GM18861 (cell line): ENCODE data around the gene PLA2G2C.

ENCODE experiments used
- ATAC-seq: cut with Tn5 transposase; IDR thresholded peaks from one replicate; pipeline ENCODE4 v1.9.1; 2021; ENCODE audit not compliant: unreplicated experiment

Gene PLA2G2C

DNA sequence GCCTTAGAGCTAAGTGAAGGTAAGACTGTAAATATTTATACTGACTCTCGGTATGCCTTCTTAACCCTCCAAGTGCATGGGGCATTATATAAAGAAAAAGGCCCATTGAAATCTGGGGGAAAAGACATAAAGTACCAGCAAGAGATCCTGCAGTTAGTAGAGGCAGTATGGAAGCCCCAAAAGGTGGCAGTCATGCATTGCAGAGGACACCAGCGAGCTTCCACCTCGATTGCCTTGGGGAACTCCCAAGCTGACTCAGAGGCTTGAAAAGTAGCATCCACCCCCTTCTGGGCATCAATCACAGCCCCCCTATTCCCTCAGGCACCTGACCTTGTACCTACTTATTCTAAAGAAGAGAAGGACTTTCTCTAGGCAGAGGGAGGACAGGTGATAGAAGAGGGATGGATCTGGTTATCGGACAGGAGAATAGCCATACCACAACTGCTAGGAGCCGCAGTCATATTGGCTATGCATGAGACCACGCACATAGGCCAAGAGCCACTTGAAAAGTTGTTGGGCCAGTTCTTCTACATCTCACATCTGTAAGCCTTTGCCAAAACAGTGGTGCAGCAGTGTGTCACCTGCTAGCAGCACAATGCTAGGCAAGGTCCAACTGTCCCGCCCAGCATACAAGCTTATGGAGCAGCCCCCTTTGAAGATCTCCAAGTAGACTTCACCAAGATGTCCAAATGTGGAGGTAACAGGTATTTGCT is 27.8 kb downstream of the PLA2G2C start:
- no peak for ATAC-seq

GRCh38 chr1:20154301-20154831 is 32.0 kb downstream of the PLA2G2C start:
- ATAC-seq: no peak

DNA sequence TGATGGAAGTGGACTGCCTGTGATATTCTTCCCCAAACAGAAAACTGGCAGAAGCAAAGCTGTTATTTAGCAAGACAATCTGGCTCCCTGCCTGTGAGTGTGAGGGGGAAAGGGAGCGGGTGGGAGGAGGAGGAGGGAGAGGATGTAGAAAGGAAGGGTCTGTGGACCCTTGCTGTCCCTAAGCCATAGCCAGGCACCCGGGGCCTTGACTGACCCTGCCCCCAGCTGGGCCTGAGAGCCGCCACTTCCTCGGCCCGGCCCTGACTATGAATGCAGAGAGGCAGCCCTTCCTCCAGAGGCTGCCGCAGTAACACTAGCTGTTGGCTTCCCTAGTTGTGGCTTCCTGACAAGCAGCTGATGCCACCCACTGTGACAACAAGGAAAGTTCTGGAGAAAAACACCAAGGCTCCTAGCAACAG is 33.3 kb downstream of the PLA2G2C start:
- no peak for ATAC-seq

- ATAC-seq: no peak
These were observed 33.8 kb downstream of the PLA2G2C start for GRCh38 chr1:20152599-20152930.

- no peak for ATAC-seq
These were observed 34.3 kb downstream of the PLA2G2C start for GRCh38 chr1:20151906-20152598.

DNA sequence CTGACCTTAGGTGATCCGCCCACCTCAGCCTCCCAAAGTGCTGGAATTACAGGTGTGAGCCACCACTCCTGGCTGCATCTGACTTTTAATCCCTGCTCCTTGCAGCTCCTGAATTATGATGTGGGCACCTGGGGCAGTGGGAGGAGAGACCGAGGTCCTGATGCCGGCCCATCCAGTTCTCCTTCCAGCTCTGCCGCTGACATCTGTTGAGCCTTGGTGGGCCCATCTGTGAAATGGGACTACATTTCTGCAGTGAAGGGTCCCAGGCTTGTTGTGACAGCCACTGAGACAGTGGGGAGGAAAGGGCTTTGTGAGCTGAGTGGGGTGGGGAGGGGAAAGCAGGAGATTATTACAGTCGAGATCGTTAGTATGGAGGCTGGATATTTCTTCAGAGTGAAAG is 35.3 kb downstream of the PLA2G2C start:
- no peak for ATAC-seq

DNA sequence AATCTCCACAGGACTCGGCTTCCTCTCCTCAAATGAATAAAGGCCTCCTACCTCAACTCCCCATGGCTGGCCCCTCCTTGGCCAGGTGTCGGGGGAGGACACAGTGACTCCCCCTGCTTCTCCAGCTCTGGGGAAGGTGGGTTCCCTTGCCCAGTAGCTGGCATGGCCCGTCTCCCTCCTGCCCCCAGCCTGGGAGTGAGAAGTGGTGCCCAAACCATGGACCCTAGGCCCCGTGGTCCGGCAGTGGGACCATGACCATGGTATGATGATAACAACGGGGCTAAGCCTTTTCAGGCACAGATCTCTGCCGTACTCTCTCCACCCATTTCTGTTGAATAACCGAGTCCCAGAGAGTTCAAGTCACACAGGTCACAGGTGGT is 36.0 kb downstream of the PLA2G2C start:
- no peak for ATAC-seq

- ATAC-seq: no peak
These were observed 36.6 kb downstream of the PLA2G2C start for GRCh38 chr1:20149601-20150325.

GRCh38 chr1:20148571-20149500 is 37.5 kb downstream of the PLA2G2C start:
- ATAC-seq: no peak

DNA sequence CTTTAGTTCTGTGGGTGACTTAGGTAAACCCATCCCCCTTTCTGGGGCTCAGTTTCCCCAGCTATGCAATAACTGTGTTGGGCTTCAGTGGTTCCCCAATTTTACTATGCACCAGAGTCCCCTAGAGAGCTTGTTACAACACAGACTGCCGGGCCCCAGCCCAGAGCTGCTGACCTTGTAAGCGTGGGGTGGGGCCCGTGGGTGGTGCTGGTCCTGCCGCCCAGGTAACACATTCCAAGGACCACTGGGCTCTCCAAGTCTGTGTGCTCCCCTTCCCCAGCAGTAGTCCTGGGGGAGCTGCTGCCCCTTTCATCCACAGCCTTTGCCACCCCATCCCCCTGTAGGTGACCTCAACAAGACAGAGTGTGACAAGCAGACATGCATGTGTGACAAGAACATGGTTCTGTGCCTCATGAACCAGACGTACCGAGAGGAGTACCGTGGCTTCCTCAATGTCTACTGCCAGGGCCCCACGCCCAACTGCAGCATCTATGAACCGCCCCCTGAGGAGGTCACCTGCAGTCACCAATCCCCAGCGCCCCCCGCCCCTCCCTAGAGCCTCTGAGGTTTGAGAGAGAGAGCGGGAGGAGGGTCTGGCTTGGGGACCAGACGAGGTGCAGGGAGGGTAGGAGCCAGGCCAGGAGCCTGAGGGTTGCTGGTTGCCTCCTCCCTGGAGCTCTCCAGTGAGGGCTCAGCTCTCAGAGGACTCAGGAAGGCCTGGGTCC is 38.3 kb downstream of the PLA2G2C start:
- no peak for ATAC-seq

DNA sequence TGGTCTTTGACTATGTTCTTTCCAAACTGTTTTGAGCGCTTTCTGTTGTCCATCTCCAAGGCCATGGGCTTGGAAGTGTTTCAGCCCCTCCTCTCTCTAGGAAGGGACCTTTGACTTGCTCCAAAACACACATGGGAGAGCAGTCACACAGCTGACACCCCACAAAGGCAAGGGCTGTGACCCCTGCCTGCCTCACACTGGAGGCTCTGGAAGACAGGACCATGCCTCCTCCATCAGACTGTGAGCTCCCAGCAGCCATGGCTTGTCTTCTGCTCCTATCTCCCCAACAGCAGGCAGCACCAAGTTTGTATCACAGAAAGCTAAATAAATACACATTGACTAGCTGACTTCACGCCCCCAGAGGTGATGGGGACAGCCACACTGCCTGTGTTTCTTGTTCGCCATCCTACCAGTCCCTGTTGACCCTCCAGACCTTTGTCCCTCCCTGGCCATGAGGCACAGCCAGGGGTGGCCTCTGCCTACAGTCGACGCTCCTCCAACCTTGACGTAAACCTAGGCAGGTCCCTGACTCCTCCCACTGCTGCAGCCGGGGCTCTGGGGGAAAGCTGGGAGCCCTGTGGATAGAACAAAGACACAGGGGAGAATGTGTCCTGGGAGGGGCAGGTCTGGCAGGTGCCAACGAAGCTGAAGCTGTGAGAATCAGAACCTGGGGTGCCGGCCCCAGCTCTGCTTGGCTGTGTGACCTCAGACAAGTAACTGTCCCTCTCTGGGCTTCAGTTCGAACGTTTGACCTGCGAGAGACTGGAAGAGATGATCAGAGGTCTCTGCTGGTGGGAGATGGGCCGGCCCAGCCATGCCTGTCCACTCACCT is 42.4 kb downstream of the PLA2G2C start:
- no peak for ATAC-seq

GRCh38 chr1:20143318-20143717 is 43.0 kb downstream of the PLA2G2C start:
- no peak for ATAC-seq

GRCh38 chr1:20142001-20142710 is 44.2 kb downstream of the PLA2G2C start:
- no peak for ATAC-seq

DNA sequence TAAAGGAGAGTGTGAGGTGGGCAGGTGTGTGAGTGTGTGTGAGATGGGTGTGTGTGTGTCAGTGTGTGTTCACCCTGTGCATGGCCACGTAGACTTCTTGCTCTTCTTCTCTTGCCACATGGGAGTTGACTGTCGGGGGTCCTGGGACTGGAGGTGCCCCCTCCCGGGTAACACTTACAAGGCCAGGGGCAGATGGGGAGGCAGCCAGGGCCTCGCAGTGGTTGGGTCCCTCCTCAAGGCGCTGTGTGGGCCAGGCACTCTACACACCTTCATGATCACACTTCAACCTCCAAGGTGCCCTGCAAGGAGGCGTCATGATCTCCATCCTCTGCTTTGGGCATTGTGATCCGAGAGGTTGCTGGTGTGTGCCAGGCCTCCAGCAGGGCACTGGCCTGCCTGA is 44.9 kb downstream of the PLA2G2C start:
- ATAC-seq: no peak

DNA sequence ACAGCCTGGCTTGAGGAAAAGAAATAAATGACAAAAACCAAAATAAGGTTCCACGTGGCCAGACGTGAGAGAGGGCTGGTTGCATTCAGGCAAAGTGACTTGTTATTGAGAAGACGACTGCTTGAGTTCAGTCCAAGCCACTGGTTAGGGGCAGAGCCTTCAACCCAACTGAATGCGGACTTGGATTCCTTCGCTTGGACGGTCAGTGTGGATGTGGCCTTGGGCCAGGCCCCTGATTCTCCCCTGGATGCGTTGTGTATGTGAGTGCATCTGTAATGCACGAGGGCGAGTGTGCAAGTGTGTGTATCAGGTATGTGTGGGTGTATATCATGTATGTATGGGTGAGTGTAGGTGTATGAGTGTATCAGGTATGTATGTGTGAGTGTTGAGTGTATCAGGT is 45.3 kb downstream of the PLA2G2C start:
- no peak for ATAC-seq

GRCh38 chr1:20139776-20140612 is 46.3 kb downstream of the PLA2G2C start:
- ATAC-seq: no peak

GRCh38 chr1:20138961-20139550 is 47.3 kb downstream of the PLA2G2C start, which contains the start of gene PLA2G2F:
TSS of gene PLA2G2F (plus strand) at chr1:20139323. CDS start at chr1:20139428, 105 bp downstream.
- no peak for ATAC-seq
